Activated T-helper 9 cell treated with anti-CD3 and anti-CD28 coated beads, Interleukin-2, amount 50 U/mL, for 16 hours (primary cell): ENCODE measurements around the gene SLC16A6.
A peak's percentile ranks its signal among the peaks of the same experiment; 100 is the strongest.
"Not testable (repeated sequence)": the region's sequence is repeated elsewhere in the genome, so short reads cannot be mapped to it uniquely, and the experiment has no call there.

Experiments
- DNase-seq: peaks from one replicate; pipeline ENCODE4 v3.0.0-alpha.2; 2020; ENCODE audit warnings: low read depth

The SLC16A6 gene, protein sequence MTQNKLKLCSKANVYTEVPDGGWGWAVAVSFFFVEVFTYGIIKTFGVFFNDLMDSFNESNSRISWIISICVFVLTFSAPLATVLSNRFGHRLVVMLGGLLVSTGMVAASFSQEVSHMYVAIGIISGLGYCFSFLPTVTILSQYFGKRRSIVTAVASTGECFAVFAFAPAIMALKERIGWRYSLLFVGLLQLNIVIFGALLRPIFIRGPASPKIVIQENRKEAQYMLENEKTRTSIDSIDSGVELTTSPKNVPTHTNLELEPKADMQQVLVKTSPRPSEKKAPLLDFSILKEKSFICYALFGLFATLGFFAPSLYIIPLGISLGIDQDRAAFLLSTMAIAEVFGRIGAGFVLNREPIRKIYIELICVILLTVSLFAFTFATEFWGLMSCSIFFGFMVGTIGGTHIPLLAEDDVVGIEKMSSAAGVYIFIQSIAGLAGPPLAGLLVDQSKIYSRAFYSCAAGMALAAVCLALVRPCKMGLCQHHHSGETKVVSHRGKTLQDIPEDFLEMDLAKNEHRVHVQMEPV

DNA sequence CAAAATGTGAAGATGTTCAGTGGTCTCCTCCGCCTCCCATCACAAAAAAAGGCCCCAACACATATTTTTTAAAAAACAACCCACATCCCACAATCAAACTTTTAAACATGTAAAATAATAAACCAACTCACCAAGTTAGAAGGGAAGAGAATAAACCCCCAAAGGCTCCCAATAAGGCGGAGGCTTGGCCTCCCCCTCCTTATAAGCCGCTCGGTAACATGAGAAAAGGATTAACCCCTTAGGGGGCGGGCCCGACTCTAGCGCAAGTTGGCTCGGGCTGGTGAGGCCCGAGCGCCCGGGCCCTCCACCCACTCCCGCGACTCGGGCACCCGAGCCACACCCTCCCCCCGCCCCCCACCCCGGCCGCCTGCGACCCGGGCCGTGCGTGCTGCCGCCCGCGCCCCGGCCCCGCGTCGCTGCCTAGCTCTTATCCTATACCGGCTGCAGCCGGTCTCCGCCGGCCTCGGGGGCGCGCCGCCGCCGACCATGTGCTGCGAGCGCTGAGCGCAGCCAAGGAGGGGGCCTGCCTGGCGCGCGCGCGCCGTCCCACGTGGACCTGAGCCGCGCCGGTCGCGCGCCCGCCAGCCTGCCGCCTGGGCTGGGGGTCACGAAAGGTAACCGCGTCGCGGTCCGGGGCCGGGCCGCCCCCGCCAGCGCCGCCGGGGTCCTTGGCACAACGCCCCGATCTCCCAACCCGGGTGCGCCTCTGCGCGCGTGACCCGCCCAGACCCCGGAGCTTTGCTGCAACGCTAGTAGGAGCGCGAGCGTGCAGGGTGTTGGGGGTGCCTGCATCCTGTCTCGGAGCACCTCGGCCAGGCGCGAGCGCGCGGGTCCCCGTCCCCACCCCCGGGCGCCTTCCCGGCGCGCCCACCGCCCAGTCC, at the start of gene SLC16A6, which contains the start of gene ARSG:
TSS of gene SLC16A6 (minus strand) at position 173 of the 881 bp plus-strand sequence. CDS start 12,807 bp downstream, outside the sequence.
TSS of gene ARSG (plus strand) at position 541 of the 881 bp plus-strand sequence. CDS start 15,999 bp downstream, outside the sequence.
- DNase-seq: peak; percentile 77

DNA sequence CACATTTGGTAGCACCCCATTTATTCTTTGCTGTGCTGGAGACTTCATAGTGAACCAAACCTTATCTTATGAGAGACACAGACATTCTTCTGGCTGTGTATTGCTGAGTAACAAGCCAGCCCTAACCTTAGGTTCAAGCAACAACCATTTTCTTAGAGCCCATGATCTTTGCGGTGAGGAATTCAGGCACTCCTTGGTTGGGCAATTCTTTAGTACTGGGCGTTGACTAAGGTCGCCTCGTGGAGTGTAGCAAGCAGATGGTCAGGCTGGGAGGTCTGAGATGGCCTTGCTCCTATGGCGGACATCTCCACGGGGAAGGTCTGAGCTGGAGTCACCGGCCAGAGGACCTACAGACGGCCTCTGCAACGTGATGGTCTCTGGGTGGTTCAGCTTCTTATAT, 43.5 kb upstream of the SLC16A6 start:
- no peak for DNase-seq

DNA sequence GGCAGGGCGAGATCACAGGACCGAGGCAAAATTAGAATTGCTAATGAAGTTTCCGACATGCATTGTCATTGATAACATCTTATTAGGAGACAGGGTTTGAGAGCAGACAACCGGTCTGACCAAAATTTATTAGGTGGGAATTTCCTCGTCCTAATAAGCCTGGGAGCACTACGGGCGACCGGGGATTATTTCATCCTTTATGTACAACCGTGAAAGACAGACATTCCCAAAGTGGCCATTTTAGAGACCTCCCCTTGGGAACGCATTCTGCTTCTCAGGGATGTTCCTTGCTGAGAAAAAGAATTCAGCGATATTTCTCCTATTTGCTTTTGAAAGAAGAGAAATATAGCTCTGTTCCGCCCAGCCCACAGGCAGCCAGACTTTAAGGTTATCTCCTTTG, 41.0 kb upstream of the SLC16A6 start:
- DNase-seq: not testable (repeated sequence)

DNA sequence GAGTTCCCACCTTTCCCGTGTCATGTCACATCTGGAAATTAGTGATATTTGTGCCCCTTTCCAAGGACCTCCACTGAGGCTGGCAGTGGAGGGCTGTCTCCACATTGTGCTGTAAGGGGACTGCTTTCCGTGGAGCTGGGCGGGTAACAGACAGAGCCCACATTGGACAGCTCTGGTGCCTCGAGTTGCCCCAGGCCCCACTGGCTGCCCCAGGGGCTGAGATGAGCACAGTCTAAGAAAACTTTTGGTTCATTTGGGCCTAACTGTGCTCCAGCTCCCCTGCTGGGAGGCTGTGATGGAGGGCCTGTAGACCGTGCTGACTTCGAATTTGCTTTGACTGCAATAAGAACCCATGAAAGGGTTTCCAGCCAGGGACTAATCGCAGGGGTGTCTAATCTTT, 38.4 kb upstream of the SLC16A6 start:
- no peak for DNase-seq

DNA sequence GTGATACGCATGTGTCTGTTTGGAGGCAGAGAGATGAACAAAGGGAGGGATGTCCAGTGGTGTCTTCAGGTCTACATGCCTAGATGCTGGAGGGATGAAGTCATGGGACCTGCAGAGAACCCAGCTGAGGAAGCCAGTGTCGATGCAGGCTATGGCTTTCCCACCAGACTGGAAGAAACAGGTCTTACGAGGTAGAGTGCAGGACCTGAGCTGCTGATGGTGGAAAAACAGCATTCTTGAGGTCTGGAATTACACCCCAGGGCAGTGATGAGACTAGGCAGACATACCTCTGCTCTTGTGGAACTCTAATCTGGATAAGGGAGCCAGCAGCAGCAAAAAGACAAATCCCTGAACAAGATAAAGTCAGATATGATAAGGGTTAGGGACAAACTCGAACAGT, 37.7 kb upstream of the SLC16A6 start:
- no peak for DNase-seq

DNA sequence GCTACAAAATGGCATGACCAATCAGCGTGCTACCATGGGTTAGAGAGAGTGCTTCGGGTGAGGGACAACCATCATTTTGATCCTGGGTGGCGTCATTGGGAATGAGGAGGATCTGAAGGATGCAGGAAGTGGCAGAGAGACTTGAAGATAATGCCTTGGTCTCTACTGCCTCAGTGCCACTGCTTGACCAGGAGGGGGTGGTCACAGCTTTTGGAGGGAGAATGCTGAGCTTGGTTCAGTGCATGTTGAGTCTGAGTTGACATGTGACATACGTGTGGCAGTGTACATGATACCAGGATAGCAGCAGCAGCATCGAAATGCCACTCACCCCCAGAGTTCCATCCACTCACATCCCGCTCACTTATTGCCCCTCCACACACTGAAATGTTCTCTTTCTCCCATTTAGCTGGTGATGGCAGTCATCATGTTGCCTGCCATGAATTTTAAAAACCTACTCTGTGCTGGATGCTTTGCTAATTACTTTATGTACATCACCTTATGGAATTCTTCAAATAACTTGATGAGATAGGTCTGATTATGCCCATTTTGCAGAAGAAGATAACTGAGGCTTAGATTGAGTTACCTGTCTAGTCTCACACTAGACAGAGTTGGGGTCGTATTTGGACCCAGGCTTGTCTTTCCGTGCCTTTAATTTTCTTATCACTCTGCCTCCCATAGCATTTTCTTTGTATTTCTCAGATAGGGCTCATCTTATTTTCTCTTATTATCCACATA, 37.1 kb upstream of the SLC16A6 start:
- no peak for DNase-seq

DNA sequence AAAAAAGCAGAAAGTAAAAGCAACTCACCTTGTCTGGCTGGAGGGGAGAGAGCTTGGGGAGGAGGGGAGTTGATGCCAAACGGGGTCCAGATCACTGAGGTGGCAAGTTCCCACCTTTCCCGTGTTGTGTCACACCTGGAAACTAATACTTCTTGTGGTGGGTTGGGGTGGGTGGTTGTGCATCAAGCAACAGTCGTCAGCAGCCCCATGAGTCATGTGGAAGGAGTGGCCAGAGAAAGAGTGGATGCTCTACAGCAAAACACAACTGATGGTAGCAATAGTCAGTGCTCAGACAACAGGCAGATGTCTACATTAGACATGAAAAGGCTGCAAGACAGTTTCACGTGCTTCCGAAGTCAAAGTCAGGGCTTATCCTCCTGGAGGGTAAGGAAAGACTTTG, 35.8 kb upstream of the SLC16A6 start:
- DNase-seq: no peak

DNA sequence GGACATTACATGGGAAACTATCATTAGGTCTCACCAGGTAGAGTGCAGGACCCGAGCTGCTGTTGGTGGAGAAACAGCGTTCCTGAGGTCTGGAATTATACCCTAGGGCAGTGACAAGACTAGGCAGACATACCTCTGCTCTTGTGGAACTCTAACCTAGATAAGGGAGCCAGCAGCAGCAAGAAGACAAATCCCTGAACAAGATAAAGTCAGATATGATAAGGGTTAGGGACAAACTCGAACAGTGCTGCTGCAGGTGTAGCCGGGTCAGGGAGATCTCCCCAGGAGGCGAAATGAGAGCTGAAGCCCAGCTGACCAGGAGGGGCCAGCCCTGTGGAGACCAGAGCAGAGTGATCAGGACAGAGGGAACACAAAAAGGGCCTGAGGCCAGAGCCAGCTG, 35.0 kb upstream of the SLC16A6 start:
- DNase-seq: no peak

DNA sequence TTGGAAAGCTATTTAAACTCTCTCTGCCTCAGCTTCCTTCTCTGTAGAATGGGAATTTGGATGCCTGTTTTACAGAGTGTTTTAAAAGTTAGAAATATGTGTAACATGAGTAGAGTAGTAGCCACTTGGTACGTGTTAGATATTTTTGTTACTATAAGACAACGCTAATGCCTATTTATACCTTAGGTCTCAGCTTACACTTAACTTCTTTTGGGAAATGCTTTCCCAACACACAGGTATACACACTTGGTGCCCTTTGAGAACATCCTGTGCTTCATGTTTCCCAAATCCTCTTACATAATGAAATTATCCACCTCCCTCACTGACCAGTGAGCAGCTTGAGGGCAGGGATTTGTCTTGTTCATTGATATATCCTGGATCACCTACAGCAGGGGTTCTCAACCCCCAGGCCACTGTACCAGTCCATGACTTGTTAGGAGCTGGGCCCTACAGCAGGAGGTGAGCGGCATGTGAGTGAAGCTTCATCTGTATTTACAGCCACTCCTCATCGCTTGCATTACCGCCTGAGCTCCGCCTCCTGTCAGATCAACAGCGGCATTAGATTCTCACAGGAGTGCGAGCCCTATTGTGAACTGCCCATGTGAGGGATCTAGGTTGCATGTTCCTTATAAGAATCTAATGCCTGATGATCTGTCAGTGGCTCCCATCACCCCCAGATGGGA, 33.9 kb upstream of the SLC16A6 start:
- no peak for DNase-seq

DNA sequence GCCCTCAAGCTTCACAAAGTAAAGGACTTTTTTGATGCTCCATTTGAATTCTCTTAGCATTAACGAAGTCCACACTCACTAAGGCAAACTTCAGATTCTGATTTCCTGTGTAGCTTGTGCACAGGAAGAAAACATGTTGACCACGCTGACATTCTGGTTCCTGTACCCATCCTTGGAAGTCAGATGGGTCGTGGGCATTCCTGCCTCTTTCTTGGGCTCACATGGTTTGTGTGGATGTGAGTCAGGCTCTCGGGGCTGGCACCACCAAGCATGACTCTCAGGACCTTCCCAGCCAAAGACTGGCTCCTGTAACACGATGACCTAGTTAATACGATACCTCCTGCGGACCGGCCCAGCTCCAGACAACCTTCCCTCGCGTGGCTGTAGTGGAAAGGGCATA, 33.2 kb upstream of the SLC16A6 start:
- no peak for DNase-seq

DNA sequence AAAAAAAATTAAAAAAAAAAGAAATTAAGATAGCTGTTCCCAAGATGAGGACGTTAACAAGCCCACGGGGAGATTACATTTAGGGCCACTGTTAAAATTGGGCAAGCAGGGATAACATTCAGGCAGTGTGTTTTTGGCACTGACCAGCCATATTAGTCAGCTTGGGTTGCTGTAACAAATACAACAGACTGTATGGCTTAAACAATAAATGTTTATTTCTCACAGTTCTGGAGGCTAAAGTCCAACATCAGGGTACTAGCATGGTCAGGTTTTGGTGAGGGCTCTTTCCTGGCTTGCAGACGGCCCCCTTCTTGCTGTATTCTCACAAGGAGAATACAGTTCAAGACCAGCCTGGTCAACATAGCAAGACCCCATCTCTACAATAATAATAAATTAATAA, 31.7 kb upstream of the SLC16A6 start:
- no peak for DNase-seq

DNA sequence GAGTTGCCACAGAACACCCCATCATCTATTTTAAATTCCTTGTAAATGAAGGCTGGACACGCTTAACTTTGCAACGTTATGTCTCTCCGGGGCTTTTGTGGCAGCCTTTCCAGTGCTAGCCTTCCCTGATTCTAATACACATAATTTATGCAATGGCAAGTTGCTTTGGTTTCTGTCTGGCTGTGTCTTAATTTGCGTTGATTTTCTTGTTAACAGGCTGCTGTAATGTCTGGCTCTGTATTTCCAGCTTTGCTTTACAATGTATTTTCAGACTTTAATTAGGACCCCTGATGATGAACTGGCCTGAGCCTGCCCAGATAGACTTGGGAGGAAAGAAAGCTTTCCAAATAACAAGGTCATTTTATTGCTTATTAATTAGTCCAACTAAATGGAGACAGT, 30.6 kb upstream of the SLC16A6 start:
- no peak for DNase-seq

DNA sequence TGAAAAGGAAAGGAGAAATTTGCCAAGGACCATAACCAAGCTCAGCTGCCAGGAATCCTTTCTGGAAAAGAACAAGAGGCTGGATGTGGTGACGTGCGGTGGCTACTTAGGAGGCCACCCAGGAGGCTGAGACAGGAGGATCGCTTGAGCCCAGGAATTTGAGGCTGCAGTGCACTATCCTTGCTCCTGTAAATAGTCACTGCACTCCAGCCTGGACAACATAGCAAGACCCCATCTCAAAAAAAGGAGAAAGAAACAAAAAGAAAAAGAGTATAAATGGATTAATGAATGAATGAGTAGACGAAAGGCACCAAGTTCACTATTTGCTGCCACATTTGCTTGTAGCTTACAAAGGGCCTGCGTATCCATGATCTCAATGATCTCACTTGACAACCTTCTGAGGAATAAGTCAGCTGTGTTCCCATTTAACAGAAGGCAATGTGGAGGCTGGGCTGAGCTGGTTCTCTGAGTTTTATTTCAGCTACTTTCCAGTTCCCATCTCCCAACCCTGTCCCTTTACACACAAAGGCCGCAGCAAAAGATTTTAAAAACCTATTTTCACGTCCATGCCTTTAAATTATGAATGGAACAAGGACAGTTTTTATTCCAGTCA, 30.1 kb upstream of the SLC16A6 start:
- DNase-seq: no peak

DNA sequence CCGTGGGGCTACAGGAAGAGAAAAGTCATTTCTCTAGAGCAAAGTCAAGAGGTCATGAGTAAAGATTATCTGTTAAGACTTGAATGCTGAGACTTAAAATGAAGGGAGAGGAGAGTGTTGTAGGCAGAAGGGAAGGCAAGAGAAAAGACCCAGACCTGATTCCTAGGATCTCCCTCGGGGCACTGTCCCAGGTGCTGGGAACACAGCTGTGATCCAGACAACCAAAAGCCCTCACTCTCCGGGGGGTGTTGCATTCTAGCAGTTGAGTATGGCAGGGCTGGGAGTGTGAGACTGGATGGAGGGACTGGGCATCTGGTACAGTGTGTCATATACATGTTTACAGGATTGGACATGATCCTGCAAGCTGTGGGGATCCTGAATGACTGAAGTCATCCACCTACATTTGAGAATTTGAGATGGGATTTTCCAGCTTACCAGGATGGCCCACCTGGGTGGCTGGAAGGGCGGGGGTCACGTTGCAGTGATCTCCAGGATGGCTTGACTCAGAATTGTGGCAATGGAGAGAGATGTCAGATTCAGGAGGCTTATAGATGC, 29.5 kb upstream of the SLC16A6 start:
- no peak for DNase-seq

DNA sequence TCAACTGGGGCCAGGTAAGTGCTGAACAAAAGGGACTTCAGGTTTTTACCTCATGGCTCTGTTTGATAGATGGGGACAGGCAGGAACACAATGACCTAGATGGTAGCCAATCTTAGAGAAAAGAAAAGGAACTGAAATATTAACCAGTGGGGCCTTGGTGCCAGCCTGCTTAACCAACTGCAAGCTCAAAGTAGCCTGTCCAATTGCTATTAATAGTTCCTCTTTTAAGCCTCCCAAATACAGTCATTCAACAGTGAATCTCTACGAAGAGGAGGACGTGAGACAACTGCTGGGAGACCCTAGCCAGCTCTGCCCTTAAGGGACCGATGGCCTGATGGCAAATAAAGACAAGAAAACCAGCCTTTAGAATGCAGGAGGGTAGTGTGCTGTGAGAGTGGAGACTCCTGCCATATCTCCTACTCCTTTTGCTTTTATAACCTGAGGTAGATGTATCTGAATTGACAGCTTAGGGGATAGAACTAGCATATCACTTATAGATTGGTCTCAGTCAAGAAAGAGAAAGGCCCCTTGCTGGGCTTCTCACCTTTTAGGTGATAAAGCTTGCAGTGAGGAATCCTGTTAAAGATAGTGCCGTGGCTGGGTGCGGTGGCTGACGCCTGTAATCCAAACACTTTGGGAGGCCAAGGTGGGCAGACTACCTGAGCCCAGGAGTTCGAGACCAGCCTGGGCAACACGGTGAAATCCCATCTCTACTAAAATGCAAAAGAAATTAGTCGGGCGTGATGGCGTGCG, 28.7 kb upstream of the SLC16A6 start:
- no peak for DNase-seq

DNA sequence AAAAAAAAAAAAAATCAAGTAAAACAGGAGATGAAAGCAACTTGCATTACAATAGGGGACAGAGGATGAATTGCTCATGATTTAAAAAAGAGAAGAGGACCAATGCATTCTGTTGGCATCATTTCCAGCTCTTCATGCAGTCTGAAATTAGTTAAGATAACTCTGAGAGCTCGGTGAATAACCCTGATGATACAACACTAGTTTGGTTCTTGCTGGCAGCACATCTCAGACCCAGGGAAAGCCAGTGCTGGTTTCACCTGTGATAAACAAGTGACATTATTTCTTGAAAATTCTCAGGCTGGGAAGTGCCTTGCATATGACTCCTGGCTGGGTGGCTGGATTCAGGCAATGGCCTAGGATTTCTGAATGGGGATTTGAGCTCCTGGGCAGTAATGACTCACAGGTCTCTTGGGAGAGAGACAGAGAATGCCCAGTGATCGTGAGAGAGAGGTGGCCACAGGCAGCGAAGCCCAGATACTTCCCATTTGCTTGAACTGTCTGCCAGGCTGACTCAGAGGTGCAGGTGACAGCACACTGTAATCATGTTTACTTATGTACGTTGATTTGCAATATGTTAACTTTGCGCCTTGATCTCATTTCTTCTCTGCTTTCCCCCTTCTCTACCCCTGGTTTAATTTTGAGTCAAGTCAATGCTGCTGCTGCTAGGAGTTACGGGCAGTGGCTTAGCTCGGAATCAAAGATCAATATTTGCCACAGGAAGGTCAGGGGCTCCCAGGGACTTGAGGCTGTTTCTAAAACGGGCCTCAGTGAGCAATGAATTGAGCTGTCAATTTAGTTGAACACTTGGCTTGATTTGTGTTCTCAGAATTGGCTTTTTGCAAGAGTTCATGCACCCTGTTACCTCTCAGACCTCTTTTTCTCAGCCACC, 27.4 kb upstream of the SLC16A6 start:
- no peak for DNase-seq

DNA sequence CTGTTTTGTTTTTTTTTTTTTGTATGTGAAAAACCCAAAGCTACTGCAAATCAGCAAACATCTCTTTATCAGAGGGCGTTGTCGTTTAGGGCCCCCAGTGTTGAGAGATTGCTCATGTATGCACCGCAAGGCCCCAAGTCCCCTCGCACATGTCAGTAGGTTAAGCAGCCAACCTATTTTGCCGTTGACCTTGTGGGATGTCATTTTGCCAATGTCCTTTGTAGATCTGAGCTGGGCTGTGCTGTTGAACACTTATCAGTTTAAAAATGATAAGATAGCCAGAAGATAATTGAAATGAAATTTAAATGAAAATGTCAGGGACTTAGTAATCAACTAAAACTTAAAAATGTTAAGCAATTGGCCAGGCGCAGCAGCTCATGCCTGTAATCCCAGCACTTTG, 26.5 kb upstream of the SLC16A6 start:
- DNase-seq: no peak

DNA sequence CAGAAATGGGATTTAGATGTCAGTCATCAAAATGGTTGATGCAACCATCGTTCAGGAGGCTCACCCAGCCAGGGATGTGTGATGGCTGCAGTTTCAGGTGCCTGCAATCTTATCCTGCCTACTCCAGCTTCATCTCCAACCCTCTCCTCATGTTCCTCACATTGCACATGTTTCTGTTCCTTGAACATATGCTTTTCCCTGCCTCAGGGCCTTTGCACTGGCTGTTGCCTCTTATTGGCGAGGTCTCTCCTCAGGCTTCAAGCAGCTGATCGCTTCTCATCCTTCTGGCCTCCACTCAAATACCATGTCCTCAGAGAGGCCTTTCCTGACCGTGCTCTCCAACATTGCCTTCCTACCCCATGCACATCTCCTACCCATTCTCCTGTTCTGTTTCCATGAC, 25.0 kb upstream of the SLC16A6 start:
- DNase-seq: no peak
